ENCODE results near the gene SLC25A22.

The SLC25A22 gene

DNA sequence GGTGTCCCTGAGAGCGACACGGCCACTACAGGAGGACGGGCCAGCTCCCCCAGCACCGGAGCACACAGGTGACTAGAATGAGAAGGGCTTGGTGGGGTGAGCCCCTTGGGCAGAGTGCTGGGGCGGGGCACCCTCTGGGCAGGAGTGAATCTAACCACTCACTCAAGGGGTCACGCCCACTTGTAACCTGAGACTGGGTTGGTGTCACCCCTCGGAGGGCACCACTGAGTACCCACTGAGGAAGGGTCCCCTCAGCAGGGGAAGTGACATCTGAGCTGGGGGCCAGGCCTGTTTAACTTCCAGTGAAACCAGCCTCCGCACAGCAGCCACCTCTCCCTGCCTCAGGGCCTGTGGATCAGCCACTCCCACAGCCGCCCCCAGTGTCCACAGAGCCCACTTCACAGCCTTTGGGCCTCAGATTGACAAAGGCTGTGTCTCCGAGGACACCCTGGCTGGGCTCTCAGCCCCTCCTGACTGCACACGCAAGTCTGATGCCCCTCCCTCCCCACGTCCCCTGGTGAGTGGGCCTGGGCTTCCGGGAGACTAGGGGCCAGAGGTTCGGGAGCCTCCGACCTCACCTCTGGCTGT, 26.4 kb downstream of the SLC25A22 start:
- DNase-seq: no peak

DNA sequence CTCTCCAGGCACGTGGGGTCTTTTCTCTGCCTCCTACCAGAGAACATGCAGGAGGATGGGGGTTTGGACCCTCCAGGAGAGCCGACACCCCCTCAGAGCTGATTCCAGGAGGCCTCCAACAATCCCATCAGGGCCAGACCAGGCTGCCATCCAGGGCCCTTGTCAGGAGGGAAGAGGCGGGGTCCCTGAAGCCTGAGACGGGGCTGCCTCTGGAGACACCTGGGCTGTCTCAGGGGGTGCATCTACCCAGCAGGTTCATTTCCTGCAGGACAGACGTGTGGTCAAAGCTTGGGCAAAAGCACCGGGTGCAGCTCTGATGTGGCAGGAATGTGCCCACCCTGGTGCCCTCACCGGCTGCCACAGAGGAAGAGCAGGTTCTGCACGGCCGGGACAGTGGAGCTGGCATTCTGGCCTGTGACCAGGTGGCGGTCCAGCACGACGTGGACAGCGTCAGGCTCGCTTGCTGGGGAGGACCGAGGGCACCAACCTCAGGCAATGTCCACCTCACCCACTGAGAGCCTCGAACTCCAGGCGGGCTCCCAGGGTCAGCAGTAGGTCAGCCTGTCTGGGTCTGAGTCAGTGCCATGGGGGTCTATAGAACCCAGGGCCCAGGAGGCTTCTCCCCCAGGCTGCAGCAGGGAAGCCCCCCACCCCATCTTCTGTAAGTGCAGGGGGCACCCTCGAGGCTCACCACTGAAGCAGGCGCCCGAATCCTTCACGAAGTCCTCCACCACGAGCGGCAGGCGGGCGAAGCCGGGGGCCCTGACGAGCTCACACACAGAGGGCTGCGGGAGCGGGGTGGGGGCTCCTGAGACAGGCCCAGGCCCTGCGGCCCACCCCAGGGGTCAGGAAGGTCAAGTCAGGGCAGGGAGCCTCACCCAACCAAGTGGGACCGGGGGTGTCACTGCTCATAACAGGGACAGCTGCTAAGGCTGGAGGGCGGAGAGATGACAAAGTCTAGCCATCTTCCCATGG, 27.2 kb downstream of the SLC25A22 start:
- DNase-seq: no peak

DNA sequence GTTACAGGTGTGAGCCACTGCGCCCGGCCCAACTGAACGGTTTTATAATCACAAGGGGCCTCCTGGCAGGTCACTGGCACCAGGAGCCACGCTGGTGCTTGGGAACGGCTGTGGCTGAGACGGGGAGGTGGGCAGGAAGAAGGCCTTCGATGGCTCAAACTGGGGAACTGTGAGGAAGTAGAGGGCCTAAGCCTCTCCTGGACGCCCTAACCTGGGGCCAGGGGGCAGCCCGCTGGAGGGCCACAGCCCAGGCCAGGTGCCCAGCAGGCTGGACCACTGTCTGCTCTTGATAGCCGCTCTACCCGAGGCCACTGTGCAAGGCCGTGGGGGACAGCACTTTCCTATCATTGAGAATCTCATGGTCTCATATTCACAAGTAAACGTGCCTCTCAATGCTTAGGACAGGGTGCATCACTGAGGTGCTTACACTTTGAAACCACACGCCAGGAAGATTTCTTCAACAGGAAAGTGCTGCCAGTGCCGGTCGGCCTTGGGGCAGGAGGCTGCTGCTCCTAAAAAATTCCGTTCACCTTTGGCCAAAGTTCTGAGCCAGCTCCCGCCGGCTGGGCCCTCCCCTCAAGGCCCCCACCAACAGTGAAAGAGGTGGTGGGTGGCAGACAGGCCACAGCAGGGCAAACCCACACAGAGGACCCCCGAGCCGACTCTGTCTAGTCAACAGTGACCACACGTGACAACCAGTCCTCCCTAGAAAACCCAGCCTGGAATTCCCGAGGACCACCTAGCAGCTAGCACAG, 28.0 kb downstream of the SLC25A22 start:
- no peak for DNase-seq

DNA sequence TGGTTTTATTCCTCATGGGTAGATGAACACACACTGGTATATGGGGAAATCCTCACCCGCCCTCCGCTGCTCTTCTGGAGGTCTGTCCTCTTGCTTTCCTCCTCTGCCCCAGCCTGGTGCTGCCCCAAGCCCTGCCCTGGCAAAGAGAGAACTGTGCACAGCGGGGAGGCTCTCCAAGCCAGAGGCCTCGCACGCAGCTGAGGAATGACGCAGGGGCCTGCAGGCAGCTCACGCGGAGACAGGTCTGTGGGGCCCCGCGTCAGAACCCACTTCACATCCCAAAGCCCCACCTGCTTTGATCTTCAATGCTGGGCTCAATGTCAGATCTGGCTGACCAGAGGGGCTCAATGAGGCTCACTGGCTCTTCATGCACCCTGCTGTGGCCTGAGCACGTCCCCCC, 30.8 kb downstream of the SLC25A22 start:
- no peak for DNase-seq

DNA sequence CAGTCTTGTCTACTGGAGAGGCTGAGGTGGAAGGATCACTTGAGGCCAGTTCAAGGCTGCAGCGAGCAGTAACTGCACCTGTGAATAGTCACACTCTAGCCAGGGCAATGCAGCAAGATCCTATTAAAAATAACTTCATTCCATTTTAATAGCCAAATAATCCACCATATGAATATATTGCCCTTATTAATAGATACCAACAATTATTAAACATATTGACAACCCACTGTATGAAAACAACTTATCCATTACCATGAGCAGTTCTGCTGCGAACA, 31.2 kb downstream of the SLC25A22 start:
- DNase-seq: no peak

DNA sequence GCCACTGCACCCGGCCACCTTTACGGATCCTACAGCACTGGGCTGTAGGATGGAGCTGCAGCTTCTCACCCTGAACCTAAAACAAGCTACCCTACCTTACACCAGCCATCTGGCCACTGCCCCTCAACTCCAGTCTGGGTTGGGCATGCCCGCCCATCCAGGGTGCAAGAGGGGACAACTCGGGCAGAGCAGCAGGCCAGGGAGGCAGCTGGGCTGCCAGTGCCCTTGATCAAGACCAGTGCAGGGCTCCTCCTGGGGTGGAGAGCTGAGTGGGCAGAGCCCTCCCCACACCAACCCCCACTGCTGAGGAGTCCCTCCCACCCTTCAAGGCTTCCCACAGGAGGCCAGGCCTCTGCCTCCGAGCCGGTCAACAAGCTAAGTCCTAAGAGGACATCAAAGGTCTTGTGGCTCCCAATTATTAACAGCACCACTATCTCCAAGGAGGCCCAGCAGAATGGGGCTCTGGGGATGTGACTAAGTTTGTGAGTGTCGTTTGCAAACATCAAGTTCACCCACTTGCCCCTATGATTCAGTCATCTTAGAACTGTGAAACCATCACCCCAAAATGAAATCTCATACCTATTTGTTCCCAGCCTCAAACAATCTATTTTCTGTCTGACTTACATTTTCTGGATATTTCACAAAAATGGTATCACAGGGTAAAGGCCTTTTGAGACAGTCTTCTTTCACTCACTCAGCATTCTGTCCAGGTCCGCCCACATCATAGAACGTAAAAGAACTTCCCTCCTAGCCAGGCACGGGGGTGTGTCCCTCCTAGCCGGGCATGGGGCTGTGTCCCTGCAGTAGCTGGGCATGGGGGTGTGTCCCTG, 31.8 kb downstream of the SLC25A22 start:
- DNase-seq: peak; percentile 50 to 69

DNA sequence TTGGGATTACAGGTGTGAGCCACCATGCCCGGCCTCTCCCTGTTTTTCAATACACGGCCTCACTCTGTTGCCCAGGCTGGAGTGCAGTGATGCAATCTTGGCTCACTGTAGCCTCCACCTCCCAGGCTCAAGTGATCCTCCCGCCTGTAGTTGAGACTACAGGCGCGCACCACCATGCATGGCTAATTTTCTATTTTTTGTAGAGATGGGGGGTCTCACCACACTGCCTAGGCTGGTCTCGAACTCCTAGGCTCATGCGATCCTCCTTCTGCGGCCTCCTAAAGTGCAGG, 32.3 kb downstream of the SLC25A22 start:
- DNase-seq: no peak

DNA sequence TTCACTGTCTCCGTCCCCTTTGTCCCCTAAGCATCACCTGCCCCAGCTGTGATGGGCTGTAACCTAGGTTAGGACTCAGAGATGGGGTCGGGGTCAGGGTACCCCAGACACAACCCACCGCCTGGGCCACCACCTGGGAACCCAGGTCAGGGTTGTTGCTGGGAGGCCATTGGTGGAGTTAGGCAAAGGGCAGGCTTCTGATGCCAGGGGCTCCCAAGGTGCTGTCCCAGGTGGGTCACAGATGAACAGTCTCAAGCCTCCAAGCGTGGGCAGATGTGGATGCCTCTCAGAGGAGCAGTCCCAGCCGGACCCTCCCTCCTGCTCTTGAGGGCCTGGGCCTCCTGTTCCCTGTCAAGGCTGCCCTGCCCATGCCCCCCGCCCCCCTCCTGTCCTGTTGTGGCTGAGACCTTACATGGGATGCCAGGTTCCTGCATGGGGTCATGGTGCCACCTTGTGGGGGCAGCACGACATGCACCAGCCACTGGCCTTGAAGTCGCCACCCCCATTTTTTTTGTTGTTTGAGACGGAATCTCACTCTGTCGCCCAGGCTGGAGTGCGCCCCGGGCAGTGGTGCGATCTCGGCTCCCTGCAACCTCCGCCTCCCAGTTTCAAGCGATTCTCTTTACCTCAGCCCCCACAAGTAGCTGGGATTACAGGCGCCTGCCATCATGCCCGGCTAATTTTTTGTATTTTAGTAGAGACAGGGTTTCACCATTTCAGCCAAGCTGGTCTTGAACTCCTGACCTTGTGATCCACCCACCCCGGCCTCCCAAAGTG, 32.9 kb downstream of the SLC25A22 start:
- DNase-seq: peak; percentile 35 to 56

DNA sequence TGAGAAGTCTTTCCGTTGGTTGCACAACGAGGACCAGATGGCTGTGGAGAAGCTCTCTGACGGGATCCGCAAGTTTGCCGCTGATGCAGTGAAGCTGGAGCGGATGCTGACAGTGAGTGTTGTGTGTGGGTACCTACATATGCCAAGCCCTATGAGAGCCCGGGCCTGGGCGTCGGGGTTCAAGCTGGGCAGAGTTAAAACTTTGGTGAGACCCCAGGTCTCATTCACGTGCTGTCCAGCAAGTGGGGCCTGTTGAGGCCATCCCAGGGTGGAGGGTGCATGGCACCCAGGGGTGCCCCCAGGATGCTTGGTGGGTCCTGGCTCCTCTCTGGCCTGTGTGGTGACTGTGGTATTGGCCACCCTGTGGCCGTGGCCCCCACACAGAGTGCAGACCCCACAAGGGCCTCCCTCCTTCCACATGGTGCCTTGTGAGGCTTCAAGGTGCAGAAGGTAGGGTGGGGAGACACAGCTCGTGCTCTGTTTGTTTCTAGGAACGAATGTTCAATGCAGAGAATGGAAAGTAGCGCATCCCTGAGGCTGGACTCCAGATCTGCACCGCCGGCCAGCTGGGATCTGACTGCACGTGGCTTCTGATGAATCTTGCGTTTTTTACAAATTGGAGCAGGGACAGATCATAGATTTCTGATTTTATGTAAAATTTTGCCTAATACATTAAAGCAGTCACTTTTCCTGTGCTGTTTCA, 33.6 kb downstream of the SLC25A22 start:
- no peak for DNase-seq

DNA sequence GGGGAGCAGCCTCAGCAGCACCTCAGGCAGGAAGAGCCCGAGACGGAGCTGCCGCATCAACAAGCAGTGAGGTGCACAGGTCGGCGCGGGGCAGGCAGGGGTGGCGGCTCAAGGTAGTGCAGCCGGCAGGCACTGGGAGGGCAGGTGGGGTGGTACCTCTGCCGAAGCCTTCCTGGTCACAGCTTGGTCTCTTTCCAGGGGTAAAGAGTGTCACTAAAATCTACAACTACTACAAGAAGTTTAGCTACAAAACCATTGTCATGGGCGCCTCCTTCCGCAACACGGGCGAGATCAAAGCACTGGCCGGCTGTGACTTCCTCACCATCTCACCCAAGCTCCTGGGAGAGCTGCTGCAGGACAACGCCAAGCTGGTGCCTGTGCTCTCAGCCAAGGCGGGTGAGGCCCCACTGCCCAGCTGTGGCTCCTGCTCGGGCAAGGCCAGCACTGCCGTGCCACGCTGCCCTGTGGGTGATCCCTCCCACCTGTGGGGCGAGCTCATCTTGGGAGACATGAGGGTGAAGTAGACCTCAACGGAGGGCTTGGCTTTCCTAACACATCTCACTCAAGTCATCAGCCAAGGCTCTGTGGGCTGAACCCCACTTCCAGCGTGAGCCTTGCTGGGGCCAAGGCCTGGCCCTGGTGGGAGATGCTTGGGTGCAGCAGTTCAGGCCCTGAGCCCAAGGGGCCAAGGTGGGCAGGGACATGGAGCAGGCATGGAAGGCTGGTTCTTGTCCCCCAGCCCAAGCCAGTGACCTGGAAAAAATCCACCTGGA, 34.3 kb downstream of the SLC25A22 start:
- DNase-seq: no peak

DNA sequence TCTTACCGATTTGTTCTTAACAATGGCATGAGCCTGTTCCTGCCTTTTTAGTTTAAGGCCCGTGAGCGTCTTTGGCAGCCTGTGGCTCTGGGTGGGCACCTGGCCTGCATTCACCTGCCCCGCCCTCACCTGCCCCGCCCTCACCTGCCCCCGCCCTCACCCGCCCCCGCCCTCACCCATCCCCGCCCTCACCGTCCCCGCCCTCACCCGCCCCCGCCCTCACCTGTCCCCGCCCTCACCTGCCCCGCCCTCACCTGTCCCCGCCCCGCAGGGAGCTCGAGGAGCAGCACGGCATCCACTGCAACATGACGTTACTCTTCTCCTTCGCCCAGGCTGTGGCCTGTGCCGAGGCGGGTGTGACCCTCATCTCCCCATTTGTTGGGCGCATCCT, 35.0 kb downstream of the SLC25A22 start:
- DNase-seq: no peak

DNA sequence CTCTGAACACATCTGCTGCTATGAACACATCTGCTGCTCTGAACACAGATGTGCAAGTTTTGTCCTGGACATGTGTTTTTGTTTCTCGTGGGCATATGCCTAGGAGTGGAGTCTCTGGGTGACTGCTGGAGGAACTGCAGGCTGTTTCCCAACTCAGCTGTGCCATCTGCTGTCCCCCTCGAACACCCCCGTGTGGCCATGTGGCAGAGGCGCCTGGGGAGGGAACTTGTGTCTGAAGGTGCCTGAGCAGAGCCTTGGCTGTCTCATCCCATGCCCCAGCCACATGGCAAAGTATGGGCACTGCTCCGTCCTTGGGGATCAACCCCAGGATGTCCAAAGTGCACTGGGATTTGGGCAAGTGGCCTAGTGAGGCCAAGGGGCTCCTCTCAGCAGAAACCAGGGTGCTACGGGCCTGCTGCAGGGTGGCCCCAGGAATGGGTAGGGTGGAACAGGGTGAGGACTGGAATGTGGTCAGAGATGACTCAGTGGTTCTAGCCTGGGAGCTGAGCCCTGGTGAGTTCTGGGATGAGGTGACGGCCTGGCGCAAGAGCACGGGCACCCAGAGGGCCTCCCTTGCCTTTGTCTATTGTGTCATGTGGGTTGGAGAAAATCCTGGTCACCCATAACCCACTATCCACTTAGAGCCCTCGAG, 35.5 kb downstream of the SLC25A22 start:
- DNase-seq: peak; percentile 75 to 80

DNA sequence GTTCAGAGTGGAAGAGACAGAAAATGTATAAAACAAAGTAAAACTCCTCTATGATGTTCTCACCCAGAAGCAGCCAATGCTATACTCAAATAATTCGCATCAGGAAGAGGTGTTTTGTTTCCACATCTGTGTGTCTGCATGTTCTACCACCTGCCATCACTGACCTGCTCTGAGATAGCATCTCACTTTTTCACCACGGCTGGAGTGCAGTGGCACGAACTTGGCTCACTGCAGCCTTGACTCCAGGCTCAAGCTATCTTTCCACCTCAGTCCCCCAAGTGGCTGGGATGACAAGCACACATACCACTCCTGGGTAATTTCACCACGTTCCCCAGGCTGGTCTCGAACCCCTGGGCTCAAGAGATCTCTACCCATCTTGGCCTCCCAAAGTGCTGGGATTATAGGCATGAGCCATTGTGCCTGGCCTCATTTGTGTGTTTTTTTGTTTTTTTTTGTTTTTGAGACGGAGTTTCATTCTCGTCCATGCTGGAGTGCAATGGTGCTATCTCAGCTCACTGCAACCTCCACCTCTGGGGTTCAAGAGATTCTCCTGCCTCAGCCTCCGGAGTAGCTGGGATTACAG, 36.5 kb downstream of the SLC25A22 start:
- DNase-seq: no peak

DNA sequence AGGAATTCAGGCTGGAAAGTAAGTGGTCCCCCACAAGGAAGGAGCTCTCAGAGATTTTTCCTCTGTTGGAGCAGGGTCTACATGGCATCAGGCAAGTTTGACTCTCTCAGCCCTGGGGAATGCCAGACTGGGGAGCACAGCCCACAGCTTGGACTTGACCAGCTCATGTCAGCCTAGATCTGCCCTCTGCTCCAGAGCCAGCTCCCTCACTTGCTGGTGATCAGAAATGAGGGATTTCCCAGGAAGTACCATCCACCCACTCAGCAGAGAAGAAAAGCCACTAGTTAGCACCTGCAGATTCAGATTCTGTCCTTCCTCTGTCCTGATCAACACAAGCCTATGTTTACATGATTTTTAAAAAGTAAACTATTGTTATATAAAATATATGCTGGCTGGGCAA, 37.8 kb downstream of the SLC25A22 start:
- no peak for DNase-seq

DNA sequence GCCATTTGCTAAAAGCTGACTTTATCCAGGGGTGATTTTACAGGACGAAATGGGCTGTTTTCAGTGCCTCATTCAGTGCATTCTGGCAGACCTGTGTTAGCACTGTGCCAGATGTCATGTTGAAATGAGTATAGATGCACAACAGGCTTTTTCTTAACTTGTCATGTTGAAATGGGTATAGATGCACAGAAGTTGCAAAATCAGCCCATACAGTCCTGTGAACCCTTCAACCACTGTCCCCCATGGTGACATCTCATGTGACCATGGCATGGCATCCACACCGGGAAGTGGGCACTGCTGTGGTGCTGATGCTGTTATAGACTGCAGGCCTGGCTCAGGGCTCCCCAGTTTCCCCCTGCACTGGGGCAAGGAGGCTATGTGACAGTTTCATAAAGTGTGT, 48.4 kb downstream of the SLC25A22 start:
- peak; percentile 85 to 92 for DNase-seq

DNA sequence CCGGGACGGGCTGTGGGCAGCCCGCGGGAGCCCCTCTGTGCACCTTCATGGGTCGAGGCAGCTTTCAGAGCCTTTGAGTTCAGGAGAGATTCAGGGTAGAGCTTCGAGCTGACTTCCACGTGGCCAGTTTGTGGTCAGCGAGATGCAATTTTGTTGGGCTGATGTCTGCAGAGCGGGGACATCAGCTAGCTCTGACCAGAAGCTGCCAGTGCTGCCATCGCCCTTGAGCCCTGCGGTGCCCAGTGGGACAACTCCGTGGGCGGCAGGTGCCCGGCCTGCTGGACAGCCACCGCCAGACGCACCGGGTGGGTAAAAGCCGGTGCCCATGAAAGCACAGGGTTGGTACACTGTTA, 50.1 kb downstream of the SLC25A22 start:
- peak; percentile 42 to 68 for DNase-seq

DNA sequence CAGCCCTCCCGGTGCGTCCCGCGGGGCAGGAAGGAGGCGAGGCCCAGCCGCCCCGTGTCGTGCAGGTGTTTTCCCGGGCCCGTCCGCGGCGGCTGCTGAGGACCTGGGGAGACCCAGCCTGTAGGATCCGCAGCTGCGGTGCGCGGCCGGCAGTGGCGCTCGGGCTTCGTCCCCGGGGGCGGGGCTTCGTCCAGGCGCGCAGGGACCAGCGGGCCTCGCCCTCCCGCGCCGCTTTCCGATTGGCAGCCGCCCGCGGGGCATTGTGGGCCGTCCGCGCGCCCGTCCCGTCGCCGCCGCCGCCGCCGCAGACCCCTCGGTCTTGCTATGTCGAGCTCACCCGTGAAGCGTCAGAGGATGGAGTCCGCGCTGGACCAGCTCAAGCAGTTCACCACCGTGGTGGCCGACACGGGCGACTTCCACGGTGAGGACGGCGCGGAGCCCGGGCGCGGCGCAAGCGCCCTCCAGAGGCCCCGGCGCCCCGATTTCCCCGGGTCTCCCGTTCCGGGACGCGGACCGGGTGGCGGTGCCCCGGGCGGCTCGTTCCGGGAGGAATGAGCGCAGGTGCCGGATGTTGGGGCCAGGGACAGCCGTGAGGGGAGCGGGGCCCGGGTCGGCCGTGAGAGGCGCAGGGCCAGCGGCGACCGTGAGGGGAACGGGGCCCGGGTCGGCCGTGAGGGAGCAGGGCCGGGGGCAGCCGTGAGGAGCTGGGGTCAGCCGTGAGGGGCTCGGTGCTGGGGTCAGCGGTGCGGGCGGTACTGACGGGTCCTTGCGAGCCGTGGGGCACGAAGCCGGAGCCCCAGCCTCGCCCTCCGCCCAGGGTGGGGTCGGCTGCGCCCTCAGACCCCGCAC, 50.7 kb downstream of the SLC25A22 start, which contains the start of gene TALDO1:
TALDO1 (plus strand) TSS at position 307 of the 849 bp plus-strand sequence; CDS start at position 325, 18 bp downstream.
- DNase-seq: peak; percentile 91 to 94

DNA sequence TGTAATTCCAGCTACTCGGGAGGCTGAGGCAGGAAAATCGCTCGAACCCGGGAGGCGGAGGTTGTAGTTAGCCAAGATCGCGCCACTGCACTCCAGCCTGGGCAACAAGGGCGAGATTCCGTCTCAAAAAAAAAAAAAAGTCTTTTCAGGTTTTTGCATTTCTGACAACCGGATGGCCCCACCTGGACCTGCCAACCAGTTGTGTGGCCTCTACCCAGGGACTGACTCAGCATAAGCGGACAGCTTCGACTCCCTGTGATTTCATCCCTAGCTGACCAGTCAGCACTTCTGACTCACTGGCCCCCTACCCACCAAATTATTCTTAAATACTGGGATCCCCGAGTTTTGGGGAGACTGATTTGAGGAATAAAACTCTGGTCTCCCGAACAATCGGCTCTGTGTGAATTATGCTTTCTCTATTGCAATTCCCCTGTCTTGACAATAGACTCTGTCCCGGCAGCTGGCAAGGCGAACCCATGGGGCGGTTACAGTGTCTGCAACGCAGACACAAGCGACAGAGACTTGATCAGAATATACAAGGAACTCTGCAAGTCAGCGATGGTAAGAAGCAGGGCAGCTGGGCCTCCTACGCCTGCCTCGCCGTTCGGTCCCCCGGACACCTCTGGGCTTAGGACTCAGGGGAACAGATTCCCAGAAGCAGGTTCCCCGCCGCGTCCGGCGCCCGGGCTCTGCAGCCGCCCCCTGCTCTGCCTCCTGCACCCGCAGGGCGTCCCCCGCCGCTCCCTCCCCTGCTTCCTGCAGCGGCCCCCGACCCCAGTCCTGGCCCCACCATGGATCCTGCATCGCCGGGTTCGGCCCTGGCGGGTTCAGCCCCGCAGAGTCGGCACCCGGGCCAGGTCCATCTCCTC, 51.6 kb downstream of the SLC25A22 start:
- peak; percentile 39 to 60 for DNase-seq

Measured in inflammatory macrophage (primary cell).